Measurements from ENCODE around the gene ATG7.

The ATG7 gene

DNA sequence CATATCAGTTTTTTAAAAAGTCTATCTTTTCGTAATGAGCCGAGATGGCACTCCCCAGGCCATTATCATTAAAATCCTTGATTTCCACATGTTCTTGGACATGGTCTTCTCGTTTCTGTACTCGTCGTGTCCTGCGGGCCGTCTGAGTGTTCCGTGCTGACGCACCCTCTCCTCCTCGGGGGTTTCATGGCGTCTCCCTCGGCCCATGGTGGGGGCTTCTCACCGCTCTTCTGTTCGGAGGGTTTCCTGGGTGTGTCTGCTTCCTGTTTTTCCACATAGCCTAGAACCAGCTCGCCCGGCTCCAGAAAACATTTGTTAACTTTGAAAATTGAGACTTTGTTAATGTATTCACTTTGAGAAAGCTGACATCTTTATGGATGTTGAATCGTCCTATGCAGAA lies 278.8 kb downstream of the ATG7 start:
- no peak for TF ChIP-seq CTCF (IDR thresholded peaks at IDR 0.05; ENCODE audit: control insufficient read depth, extremely low read depth, insufficient read depth)
- DNase-seq (ENCODE audit: low read depth), result no peak
- no peak overlapping the region for H3K4me3 ChIP-seq (ENCODE audit: low read depth, low read length)

- no peak for DNase-seq (ENCODE audit: low read depth)
- no peak overlapping the region for H3K4me3 ChIP-seq (ENCODE audit: low read depth, low read length)
- no peak for TF ChIP-seq CTCF (IDR thresholded peaks at IDR 0.05; ENCODE audit: control insufficient read depth, extremely low read depth, insufficient read depth)
Measured at GRCh38 chr3:11552289-11553264, 280.4 kb downstream of the ATG7 start.

- DNase-seq (ENCODE audit: low read depth), result peak; percentile 79
- TF ChIP-seq CTCF (IDR thresholded peaks at IDR 0.05; ENCODE audit: control insufficient read depth, extremely low read depth, insufficient read depth), result no peak
- peak overlapping the region; percentile 3; the same call in 1 of the 2 replicates for H3K4me3 ChIP-seq (ENCODE audit: low read depth, low read length)
Measured at GRCh38 chr3:11553436-11554235, 281.4 kb downstream of the ATG7 start.

DNA sequence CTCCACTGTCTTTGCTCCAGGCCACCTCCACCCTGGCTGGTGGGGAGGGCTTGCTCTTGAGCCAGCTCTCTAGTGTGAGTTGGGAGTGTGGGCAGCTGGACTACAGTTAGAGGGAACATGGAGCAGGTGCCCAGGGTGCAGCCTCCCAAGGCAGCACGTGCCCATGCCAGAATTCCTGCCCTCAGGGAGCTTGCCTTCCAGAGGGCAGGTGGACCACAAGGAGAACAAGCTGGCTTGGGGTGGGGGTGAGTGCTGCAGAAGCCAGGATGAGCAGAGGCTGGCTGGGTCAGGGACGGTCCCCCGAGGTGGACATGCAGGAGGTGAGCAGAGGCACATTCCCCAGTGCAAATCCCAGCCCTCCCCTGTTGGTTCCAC lies 282.0 kb downstream of the ATG7 start:
- DNase-seq (ENCODE audit: low read depth), result no peak
- H3K4me3 ChIP-seq (ENCODE audit: low read depth, low read length), result no peak overlapping the region
- TF ChIP-seq CTCF (IDR thresholded peaks at IDR 0.05; ENCODE audit: control insufficient read depth, extremely low read depth, insufficient read depth), result no peak

GRCh38 chr3:11554666-11555065 lies 282.5 kb downstream of the ATG7 start:
- DNase-seq (ENCODE audit: low read depth), result no peak
- H3K4me3 ChIP-seq (ENCODE audit: low read depth, low read length), result no peak overlapping the region
- TF ChIP-seq CTCF (IDR thresholded peaks at IDR 0.05; ENCODE audit: control insufficient read depth, extremely low read depth, insufficient read depth), result no peak

- no peak for TF ChIP-seq CTCF (IDR thresholded peaks at IDR 0.05; ENCODE audit: control insufficient read depth, extremely low read depth, insufficient read depth)
- no peak for DNase-seq (ENCODE audit: low read depth)
- no peak overlapping the region for H3K4me3 ChIP-seq (ENCODE audit: low read depth, low read length)
Measured at GRCh38 chr3:11555211-11555782, 283.1 kb downstream of the ATG7 start.
